Left kidney (tissue), 2 donors: ENCODE data around the gene STARD9. TPM values are rescaled to one million over a fixed set of nuclear protein-coding genes. Genes with fewer than 3 reads are reported as not detected.

Experiments used
- DNase-seq: peaks from one replicate; pipeline ENCODE4 v3.0.0-alpha.2; 2013
- polyA plus RNA-seq: library from polyadenylated mRNA; unstranded; fragments of 120-200 nt; gene quantifications from one replicate; pipeline ENCODE4 v1.2.1, GENCODE V29; 2013; ENCODE audit not compliant: insufficient read length

The STARD9 gene
- polyA plus RNA-seq, 1 donor: 14.3 TPM

DNA sequence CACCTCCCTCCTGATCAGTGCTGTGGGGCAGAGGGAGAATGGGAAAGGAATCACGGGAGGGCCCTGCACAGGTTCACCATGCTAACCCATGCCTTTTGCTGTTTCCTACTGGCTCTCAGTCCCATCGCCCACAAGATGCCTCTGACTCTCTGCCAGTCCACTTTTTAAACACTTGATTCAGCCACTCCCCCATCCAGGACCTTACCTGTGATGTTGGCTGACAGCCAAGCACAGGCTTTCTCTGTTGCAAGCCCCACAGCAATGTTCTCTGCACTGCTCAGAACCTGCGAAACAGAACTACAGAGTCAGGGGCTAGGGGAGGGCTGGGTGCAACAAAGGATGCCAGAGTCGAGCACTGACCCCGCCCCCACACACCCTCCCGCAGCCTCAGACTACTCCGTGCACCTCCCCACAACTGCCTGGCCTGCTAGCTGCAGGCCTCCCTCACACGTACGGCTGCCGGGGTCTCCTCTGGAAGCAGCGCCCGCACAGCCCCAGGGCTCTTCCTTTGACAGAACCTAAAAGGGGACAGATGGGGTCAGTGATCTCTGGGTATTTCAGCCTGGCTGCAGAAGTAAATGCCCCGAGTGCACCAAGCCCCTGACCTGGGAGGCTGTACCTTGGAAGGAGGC, 152.5 kb downstream of the STARD9 start:
- DNase-seq: no peak

DNA sequence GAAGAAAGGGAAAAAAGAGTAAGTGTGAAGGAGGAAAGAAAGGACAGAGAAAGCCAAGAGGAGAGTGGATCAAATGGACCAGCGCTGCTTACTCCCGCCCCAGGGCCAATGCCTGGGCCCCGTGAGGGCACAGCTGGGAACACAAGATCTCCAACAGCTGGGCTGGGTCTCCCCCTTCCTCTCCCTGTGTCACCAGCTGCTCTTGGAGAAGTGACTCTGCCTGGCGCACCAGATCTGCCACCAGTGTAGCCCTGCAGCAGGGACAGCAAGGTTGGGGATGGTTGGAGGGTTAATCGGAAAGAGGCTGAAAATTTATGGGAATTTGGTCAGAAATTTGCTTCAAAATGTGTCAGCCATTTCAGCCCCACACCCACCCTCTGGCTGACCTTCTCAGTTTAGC, 153.2 kb downstream of the STARD9 start:
- DNase-seq: no peak

DNA sequence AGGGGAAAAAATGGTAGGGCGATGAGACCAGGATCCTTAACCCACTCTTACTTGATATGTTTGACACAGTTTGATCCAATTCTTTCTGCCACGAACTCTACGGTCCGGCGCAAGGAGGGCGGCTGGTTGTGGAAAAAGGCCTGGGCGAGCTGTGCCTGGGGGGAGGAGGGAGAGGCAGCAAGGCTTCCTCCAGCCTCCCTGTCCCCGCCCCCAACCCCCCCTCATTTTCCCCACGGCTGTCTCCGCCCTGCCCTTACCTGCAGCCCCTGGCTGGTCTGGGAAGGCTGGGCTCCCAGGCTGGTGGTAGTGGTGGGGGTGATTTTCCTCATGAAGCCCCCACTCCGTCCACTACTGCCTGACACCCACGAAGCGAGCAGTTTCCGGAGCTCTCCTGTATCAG, 153.6 kb downstream of the STARD9 start:
- DNase-seq: no peak

DNA sequence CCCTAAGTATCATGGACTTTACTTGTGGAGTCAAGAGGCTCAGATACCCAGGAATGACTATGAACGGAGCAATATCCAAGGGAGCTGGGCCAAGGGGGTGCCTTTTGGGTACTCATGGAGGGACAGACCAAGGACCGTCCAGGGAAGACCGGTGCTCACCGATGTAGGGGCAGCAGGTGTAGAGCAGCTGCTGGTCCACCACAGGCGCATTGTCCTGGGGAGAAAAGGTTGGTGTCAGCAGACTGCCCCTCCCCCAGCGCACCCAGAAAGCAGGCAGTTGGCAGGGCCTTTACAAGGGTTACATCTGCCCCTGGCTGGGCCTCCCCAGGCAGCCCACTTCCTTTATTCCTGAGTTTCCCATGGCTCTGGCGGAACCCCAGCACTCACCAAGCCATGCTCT, 154.0 kb downstream of the STARD9 start:
- no peak for DNase-seq

DNA sequence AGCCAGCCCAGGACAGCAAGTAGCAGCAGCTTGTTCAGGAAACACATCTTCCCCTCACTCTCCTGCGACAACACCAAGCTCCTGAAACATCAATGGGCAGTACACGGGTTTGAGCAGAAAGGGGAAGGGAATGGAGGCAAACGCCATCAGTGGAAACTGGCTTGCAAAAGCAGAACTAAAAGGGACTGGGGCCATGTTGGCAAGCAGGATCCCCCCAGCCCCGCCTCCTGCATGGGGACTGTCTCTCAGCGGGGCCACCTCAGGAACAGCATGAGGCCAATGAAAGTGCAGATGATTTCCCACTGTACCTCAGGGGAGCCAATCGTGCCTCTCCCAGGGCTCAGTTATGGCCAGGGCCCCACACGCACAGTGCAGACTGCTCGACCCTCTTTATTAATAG, 154.7 kb downstream of the STARD9 start:
- no peak for DNase-seq

DNA sequence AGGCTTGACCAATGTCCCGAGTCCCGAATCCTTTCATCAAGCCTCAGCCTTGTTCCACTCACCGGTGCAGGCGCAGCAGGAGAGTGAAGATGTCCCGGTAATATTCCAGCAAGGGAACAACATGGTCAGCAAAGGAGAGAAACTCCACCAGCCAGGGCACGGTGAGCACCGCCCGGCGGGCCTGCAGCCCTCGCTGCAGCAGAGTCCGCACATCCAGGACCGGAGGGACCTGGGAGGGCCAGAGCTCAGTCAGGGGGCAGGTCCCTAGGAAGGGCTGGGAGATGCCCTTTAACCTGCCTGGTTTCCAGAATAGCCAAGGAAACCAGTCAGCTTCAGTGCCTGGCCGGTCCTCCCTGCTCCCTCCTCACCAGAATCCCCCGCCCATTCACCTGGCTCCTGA, 155.1 kb downstream of the STARD9 start:
- no peak for DNase-seq

DNA sequence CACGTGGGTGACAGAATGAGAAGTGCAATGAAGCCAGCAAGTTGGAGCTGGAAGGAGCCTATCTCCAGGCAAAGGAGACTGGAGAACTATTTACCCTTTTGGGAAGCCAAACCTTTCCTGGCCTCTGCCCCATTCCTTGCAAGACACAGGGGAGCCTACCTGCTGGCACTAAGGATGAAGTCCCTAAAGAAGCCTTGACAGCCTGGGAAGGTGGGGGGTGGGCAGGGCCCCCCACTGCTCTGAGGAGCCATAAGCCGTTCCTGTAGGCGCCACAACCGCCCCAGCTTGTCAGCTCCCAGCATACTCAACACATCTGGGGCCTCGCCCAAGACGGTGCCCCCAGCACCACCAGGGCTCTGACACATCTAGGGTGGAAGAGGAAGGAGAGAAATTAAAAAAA, 156.1 kb downstream of the STARD9 start:
- DNase-seq: no peak

DNA sequence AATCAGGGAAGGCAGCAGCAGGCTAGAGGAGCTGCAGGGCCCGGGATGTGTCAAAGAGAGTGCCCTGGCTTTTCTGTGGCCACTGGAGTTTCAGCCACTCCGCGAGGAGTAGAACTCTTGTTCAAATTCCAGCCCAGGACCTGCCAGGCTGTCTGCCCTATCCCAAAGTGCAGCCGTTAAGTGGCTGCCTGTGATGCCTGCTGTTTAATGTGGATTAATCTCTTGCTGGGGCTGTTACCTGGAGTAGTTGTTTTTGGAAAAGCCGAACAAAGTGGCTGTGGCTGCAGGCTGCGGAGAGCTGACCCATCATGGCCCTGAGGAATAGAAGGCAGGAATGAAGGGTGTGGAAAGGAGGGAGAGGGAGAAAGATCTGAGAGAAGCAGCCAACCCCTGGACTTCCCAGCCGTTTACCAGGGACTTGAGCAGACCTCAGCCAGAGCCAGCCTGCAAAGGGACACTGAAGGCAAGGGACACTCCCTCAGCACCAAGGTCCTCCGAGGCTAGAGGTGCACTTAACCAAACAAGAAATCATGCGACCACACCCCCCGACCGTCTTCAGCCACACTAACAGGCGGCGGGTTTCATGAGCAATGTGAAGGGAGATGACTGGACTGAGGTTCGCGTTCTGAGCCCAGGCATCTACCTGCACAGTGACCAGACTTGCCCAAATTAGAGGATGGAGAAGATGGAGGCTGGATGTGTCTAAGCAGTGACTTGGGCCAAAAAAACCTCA, 156.9 kb downstream of the STARD9 start:
- DNase-seq: no peak

GRCh38 chr15:42733027-42733426, 157.6 kb downstream of the STARD9 start:
- no peak for DNase-seq

DNA sequence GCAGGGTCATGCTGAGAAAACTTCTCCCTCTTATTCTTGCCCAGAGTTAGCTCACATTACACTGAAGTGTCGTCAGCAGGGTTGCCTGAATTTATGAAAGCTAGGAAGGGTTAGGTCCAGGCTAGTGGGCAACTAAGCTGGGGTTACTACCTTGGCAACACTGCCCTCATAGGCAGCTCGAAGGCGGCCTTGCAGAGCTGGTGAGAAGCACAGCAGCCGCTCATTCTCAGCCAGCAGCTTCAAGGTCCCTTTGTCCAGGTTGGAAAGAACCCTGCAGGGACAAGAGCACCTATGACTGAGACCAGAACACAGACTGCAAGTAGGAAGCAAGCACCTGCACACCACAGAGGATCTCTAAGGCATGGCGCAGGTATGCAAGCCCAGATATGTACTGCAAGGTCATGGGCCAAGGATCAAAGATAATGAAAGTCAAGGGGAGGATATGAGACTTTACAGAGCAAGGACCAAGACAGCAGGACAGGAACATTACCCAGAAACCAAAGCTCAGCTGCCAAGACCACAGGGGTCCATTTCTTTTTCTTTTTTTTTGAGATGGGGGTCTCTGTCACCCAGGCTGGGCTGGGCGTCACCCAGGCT, 158.8 kb downstream of the STARD9 start:
- DNase-seq: no peak

- DNase-seq: no peak
Observed at GRCh38 chr15:42735382-42736165, 160.2 kb downstream of the STARD9 start.

DNA sequence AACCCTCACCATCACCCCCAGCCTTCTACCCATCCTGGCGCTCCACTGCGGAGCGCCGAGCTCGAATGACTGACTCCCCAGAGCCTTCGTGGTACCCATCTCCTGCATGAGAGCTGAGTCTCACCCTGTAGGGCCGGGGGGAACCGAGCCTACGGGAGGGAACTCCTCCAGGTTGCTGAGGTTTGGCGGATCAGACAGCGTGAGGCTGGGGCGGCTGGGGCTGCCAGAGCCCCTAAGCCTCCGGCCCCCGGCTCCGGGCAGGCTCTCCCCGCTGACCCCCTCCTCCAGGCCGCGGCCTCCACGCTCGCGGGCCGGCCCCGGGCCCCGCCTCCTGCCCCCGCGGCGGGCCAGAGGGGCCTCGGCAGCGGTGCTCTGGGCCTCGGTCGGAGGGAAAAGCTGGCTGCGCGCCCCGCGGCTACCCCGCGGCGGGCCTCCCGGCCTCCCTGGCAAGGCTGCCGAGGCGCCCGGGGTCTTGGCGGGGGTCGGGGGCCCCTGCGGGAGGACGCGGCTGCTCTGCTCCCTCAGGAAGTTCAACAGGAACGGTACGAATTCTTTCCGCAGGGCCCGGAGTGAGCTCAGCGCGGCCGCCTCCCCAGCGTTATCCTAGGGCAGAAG, 160.9 kb downstream of the STARD9 start:
- peak; percentile 17 for DNase-seq

GRCh38 chr15:42736793-42737528, 161.6 kb downstream of the STARD9 start, which contains the start of gene CDAN1:
Gene CDAN1, minus strand, starts transcription at chr15:42737128. Its CDS starts 26 bp downstream, at chr15:42737102.
- peak; percentile 84 for DNase-seq

DNA sequence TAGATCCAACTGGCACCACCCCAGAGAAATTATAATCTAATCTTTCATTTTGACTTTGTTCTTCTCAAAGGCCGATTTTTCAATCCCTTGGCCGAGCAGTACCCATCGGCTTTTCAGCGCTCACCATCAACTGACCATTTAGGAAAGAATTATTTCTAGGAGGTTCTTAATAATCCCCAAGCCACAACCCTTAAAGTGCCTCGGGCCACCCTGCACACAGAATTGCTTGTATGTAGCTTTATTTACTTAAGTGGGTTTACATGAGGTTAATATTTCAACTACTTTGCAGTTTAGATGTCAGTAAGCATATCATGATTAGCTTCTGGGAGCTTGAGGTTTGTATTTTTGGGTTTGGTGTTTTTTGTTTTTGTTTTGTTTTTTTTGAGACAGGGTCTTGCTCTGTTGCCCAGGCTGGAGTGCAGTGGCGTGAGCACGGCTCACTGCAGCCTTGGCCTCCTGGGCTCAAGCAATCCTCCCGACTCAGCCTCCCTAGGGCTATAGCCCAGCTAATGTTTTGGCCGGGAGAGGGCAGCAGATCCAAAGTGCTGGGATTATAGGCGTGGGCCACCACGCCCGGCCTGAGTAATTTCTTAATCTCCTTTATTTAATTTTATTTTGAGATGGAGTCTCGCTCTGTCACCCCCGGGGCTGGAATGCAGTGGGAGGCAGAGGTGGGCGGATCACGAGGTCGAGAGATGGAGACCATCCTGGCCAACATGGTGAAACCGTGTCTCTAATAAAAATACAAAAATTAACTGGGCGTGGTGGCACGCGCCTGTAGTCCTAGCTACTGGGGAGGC, 162.3 kb downstream of the STARD9 start:
- peak; percentile 14 for DNase-seq

DNA sequence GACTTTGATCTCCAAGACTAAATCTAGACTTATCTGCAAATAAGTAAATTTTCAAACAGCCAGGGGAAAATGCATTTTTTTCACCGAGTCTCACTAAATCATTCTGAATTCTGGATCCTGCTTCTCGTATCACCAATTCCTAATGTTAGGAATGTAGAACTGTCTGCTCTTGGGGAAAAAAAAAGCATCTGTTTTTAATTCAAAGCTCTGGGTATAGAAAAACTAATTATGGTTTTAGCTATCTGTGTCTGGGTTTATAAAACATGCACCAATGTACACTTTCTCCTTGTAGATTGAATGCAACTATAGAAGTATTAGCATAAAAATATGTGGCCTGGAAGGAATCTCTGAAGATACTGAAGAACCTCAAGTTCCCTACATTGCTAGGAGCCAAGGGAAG, 166.3 kb downstream of the STARD9 start:
- DNase-seq: no peak

DNA sequence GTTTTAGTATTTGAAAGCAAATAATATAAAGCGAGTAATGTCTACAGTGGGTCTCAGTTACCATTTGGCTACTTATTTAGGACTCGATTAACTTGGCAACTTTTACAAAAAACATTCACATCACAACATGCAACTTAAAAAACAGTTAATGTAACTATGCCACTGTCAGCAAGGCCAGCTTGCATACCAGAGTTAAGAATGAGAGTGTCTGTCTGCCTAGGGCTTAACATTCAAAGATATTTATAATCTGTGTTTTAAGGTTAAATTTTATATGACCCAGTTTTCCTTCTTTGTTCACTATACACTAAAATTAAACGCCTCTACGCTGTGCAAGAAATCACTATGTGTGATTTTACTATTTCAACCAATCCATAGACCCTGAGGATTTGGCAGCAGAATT, 166.7 kb downstream of the STARD9 start:
- no peak for DNase-seq

GRCh38 chr15:42744195-42744594, 168.8 kb downstream of the STARD9 start:
- DNase-seq: no peak

GRCh38 chr15:42749266-42749665, 173.9 kb downstream of the STARD9 start:
- DNase-seq: no peak

- no peak for DNase-seq
Observed at GRCh38 chr15:42750306-42750705, 174.9 kb downstream of the STARD9 start.

GRCh38 chr15:42759093-42759492, 183.7 kb downstream of the STARD9 start:
- no peak for DNase-seq

DNA sequence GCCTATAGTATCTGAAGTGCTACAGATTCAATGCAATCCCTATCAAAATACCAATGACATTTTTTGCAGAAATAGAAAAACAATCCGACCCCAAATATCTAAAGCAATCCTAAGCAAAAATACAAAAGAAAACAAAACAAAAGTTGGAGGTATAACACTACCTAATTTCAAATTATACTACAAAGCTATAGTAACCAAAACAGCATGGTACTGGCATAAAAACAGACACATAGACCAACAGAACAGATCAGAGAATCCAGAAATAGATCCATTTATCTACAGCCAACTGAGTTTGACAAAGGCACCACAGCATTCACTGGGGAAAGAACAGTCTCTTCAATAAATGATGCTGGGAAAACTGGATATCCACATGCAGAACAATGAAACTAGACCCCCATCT, 185.4 kb downstream of the STARD9 start:
- DNase-seq: no peak
